SH-SY5Y (cell line): ENCODE data around the gene KLK6.

Experiments used
- GATA2 ChIP-seq: IDR thresholded peaks from 2 replicates; pipeline ENCODE4 v1.6.1; 2011; ENCODE audit warnings: mild to moderate bottlenecking, low read depth, low read length
- GATA3 ChIP-seq: IDR thresholded peaks from 2 replicates; pipeline ENCODE4 v1.6.1; 2011; ENCODE audit warnings: low read depth, mild to moderate bottlenecking, low read length, moderate library complexity

GRCh38 chr19:51015691-51016267 lies 46.4 kb upstream of the KLK6 start:
- TF ChIP-seq GATA2 (no peak), GATA3 (no peak)
